K562 (cell line): ENCODE results near the gene MYCL. TPM values are rescaled to one million over a fixed set of nuclear protein-coding genes. Genes with fewer than 3 reads are reported as not detected.

ENCODE experiments used
- ATAC-seq: fragments of 200-7000 bp; cut with Tn5 transposase; 3 replicates; pipeline ENCODE4 v1.9.1; 2020; ENCODE audit warnings: moderate library complexity
- BruUV-seq: library from RNA; stranded (reverse); fragments of 400-500 nt; replicated peaks from 2 replicates; lab custom pipeline; 2021; lab: Mats Ljungman, UMichigan
- CTCF ChIA-PET: fragments of 300-600 bp; formaldehyde crosslinking; extraction: SDS; loops from one replicate; lab custom pipeline; 2021; ENCODE audit warnings: low intra/inter-chr PET ratio; lab: Yijun Ruan, JAX
- POLR2A ChIA-PET: fragments of 300-600, 350-650 bp; sonication (Branson Sonifier 250); formaldehyde crosslinking; extraction: SDS; loops from one replicate; lab custom pipeline; 2021; ENCODE audit warnings: antibody characterized with exemption, inconsistent platforms; lab: Yijun Ruan, JAX
- DNase-seq, 4 experiments: peaks; one replicate each; pipeline versions ENCODE4 v3.0.0 to v3.0.0-alpha.2; 2011 to 2018; ENCODE audit warnings: low spot score in 3 of 4, mixed read lengths in 3 of 4; ENCODE audit errors: extremely low read depth in 1 of 4
- FAIRE-seq: peaks from 2 replicates; lab custom pipeline; 2011; peaks lifted over from hg19 to GRCh38; lab: Jason Lieb, UNC
- H2AFZ ChIP-seq: 2 replicates; pipeline ENCODE4 v1.6.0; 2011; ENCODE audit warnings: low read depth, low read length, control low read depth, inconsistent platforms
- H3K27ac ChIP-seq: fragments of 200-600 bp; 3 replicates; pipeline ENCODE4 v1.8.0; 2011; ENCODE audit warnings: low read depth, mild to moderate bottlenecking, control low read depth, inconsistent platforms, low read length, moderate library complexity, mixed read lengths; ENCODE audit errors: extremely low read depth
- H3K27me3 ChIP-seq, 2 experiments: fragments of 300-600 bp in 1 of 2; 2 replicates in 1 of 2; 3 replicates in 1 of 2; pipeline versions ENCODE4 v1.6.0 to v1.8.0; 2011; ENCODE audit warnings: inconsistent platforms in 2 of 2, low read length in 2 of 2, mild to moderate bottlenecking in 1 of 2, mixed read lengths in 1 of 2, moderate library complexity in 1 of 2; ENCODE audit not compliant: control insufficient read depth in 2 of 2, insufficient read depth in 2 of 2
- H3K36me3 ChIP-seq: fragments of 300-600 bp; 3 replicates; pipeline ENCODE4 v1.8.0; 2011; ENCODE audit warnings: mild to moderate bottlenecking, low read length, inconsistent platforms; ENCODE audit not compliant: control insufficient read depth, insufficient read depth
- H3K4me1 ChIP-seq, 2 experiments: fragments of 200-600 bp in 1 of 2; replicated peaks in 1 of 2; 2 replicates in 1 of 2; 3 replicates in 1 of 2; pipeline versions ENCODE4 v1.5.1 to v1.8.0; 2011; ENCODE audit warnings: inconsistent platforms in 2 of 2, low read length in 2 of 2, mild to moderate bottlenecking in 1 of 2, mixed read lengths in 1 of 2, moderate library complexity in 1 of 2; ENCODE audit not compliant: control insufficient read depth in 2 of 2, insufficient read depth in 2 of 2
- H3K4me2 ChIP-seq: 2 replicates; pipeline ENCODE4 v1.6.1; 2011; ENCODE audit warnings: low read length, control low read depth, inconsistent platforms, mixed read lengths; ENCODE audit not compliant: insufficient read depth
- H3K4me3 ChIP-seq: fragments of 200-600 bp; sonication (generic), shearing (Covaris generic); 2 replicates; pipeline ENCODE4 v1.5.1; 2016; ENCODE audit warnings: control low read depth, inconsistent platforms
- H3K79me2 ChIP-seq: fragments of 200-600 bp; 3 replicates; pipeline ENCODE4 v1.8.0; 2011; ENCODE audit warnings: low read length, inconsistent platforms; ENCODE audit not compliant: control insufficient read depth, insufficient read depth
- H3K9ac ChIP-seq, 2 experiments: 2 replicates each; pipeline versions ENCODE4 v1.6.0 to v1.6.1; 2011; ENCODE audit warnings: low read depth in 2 of 2, low read length in 2 of 2, control low read depth in 1 of 2, inconsistent platforms in 1 of 2, mild to moderate bottlenecking in 1 of 2, mixed read lengths in 1 of 2; ENCODE audit not compliant: insufficient read depth in 1 of 2
- H3K9me1 ChIP-seq: one replicate; pipeline ENCODE4 v1.6.0; 2011; ENCODE audit warnings: inconsistent platforms, mild to moderate bottlenecking, low read length, moderate library complexity; ENCODE audit not compliant: control insufficient read depth, insufficient read depth
- H3K9me3 ChIP-seq: replicated peaks from 2 replicates; pipeline ENCODE4 v1.5.1; 2011; ENCODE audit warnings: low read depth, low read length, inconsistent platforms; ENCODE audit not compliant: control insufficient read depth, insufficient read depth
- H4K20me1 ChIP-seq: replicated peaks from 2 replicates; pipeline ENCODE4 v1.6.1; 2011; ENCODE audit warnings: low read length, inconsistent platforms, mixed read lengths; ENCODE audit not compliant: control insufficient read depth, insufficient read depth
- CBX2 ChIP-seq: fragments of 200-600 bp; sonication (generic); IDR thresholded peaks from one replicate; pipeline ENCODE4 v1.6.1; 2012; ENCODE audit warnings: mild to moderate bottlenecking, low read length, inconsistent platforms; ENCODE audit not compliant: insufficient read depth, poor library complexity, severe bottlenecking
- CHD4 ChIP-seq: fragments of 200-600 bp; sonication (generic); IDR thresholded peaks from 3 replicates; pipeline ENCODE4 v1.6.1; 2012; ENCODE audit warnings: low read depth, mild to moderate bottlenecking, mixed read lengths, low read length, inconsistent platforms; ENCODE audit not compliant: insufficient read depth, insufficient replicate concordance, poor library complexity, severe bottlenecking
- DIDO1 ChIP-seq: fragments of 450-650 bp; IDR thresholded peaks from 2 replicates; pipeline ENCODE4 v1.6.1; 2016; ENCODE audit warnings: low read depth, missing biosample characterization, missing genetic modification characterization
- FOS ChIP-seq: IDR thresholded peaks from 3 replicates; pipeline ENCODE4 v1.6.1; 2011; ENCODE audit not compliant: insufficient read length; ENCODE audit errors: extremely low read depth
- HDAC2 ChIP-seq: fragments of 450-650 bp; IDR thresholded peaks from 2 replicates; pipeline ENCODE4 v1.6.1; 2016; ENCODE audit warnings: mild to moderate bottlenecking
- IRF9 ChIP-seq: fragments of 450-650 bp; IDR thresholded peaks from 2 replicates; pipeline ENCODE4 v1.6.1; 2016; ENCODE audit warnings: missing biosample characterization, missing genetic modification characterization
- NKRF ChIP-seq: fragments of 450-650 bp; IDR thresholded peaks from 2 replicates; pipeline ENCODE4 v1.6.1; 2016; ENCODE audit warnings: borderline replicate concordance
- NR4A1 ChIP-seq, 2 experiments: fragments of 250-450 bp in 1 of 2; fragments of 450-650 bp in 1 of 2; sonication (Bioruptor Pico) in 1 of 2; IDR thresholded peaks; 2 replicates each; pipeline versions ENCODE4 v1.4.0 to v1.6.1; 2016 to 2020; ENCODE audit warnings: mild to moderate bottlenecking in 2 of 2, missing compliant biosample characterization in 1 of 2, missing genetic modification characterization in 1 of 2, moderate library complexity in 1 of 2
- PML ChIP-seq: IDR thresholded peaks from 2 replicates; pipeline ENCODE4 v1.6.1; 2012; ENCODE audit warnings: low read length, inconsistent platforms
- POLR3G ChIP-seq: IDR thresholded peaks from 2 replicates; pipeline ENCODE4 v1.6.1; 2011; ENCODE audit not compliant: insufficient read length, insufficient replicate concordance; ENCODE audit errors: extremely low read depth
- RBM25 ChIP-seq: fragments of 200-400 bp; formaldehyde crosslinking; IDR thresholded peaks from 2 replicates; pipeline ENCODE4 v1.6.1; 2018; ENCODE audit warnings: low read length, low read depth, moderate library complexity; ENCODE audit not compliant: severe bottlenecking
- RFX1 ChIP-seq: fragments of 450-650 bp; IDR thresholded peaks from 2 replicates; pipeline ENCODE4 v1.6.1; 2016; ENCODE audit warnings: mild to moderate bottlenecking, moderate library complexity
- SMAD1 ChIP-seq: fragments of 150-350 bp; IDR thresholded peaks from 2 replicates; pipeline ENCODE4 v1.6.1; 2014; ENCODE audit warnings: low read length, low read depth; ENCODE audit not compliant: partially characterized antibody
- TAL1 ChIP-seq: fragments of 450-650 bp; IDR thresholded peaks from 2 replicates; pipeline ENCODE4 v1.6.1; 2016; ENCODE audit warnings: mild to moderate bottlenecking
- TEAD4 ChIP-seq, 2 experiments: sonication (generic) in 1 of 2; formaldehyde crosslinking in 1 of 2; IDR thresholded peaks; 2 replicates each; pipeline versions ENCODE4 v1.6.1 to v1.8.0; 2012 to 2022; ENCODE audit warnings: borderline replicate concordance in 1 of 2, inconsistent platforms in 1 of 2, low read length in 1 of 2, mild to moderate bottlenecking in 1 of 2, missing genetic modification reagents in 1 of 2
- U2AF2 ChIP-seq: fragments of 200-400 bp; formaldehyde crosslinking; optimal IDR thresholded peaks from 2 replicates; pipeline ENCODE3; 2017; ENCODE audit warnings: low read depth, mild to moderate bottlenecking, low read length
- ZEB2 ChIP-seq: fragments of 450-650 bp; IDR thresholded peaks from 2 replicates; pipeline ENCODE4 v1.6.1; 2016
- ZNF121 ChIP-seq: sonication (generic); formaldehyde crosslinking; conservative IDR thresholded peaks from 2 replicates; pipeline ENCODE4 v1.8.0; 2022; ENCODE audit warnings: missing genetic modification reagents
- ZNF311 ChIP-seq: fragments of 250-450 bp; sonication (Bioruptor Pico); IDR thresholded peaks from 2 replicates; pipeline ENCODE4 v1.4.0; 2020; ENCODE audit warnings: mild to moderate bottlenecking, moderate library complexity
- ZNF583 ChIP-seq: fragments of 250-450 bp; sonication (Bioruptor Pico); IDR thresholded peaks from 2 replicates; pipeline ENCODE4 v1.4.0; 2020
- WGBS: fragments of 100-300 bp; shearing (Covaris generic); methylation state at CpG from one replicate; pipeline ENCODE4 v1.1.6; 2016; ENCODE audit warnings: low coverage, mixed read lengths; ENCODE audit not compliant: insufficient coverage; ENCODE audit errors: missing lambda C conversion rate; 5-methylcytosine and 5-hydroxymethylcytosine counted together
- in situ Hi-C: fragments of 300-500 bp; cut with MboI; formaldehyde crosslinking; loops from 4 replicates; pipeline ENCODE4 v1.15.0; 2018; ENCODE audit warnings: inconsistent platforms, mixed read lengths
- intact Hi-C: fragments of 100-400 bp; cut with micrococcal nuclease; formaldehyde crosslinking; loops from 2 replicates; pipeline ENCODE4 v1.14.2; 2022
- polyA plus RNA-seq, 8 experiments: library from polyadenylated mRNA; depleted of rRNA in 4 of 8; stranded (reverse) in 5 of 8; unstranded in 3 of 8; fragments of >200 nt; fragmentation: Nextera tagmentation in 2 of 8; fragmentation: Illumina TruSeq in 1 of 8; extraction: Ambion mirVana in 2 of 8; extraction: Trizol in 1 of 8; gene quantifications; 2 replicates each; pipeline versions ENCODE4 v1.2.1 to v1.2.3, GENCODE V29; 2011 to 2014; ENCODE audit warnings: inconsistent platforms in 1 of 8, missing spikeins in 1 of 8
- total RNA-seq, 7 experiments: library from RNA; depleted of rRNA in 6 of 7; stranded (reverse); fragments of >200 nt in 6 of 7; fragmentation: Illumina TruSeq in 2 of 7; extraction: Trizol in 2 of 7; gene quantifications; 2 replicates each; pipeline versions ENCODE4 v1.2.1 to v1.2.3, GENCODE V29; 2011 to 2021; ENCODE audit warnings: low replicate concordance in 1 of 7

MYCL gene
- total and polyA plus RNA-seq, 9 of the 15 experiments (the other 6 are each of a cell fraction or from before 2014, with no cell fraction given), result 3.5 to 22.0 (median 12.8) TPM

- TF ChIP-seq PML (peak; percentile 19; the same call in 1 of the 2 replicates), FOS (no peak), ZNF121 (CRISPR knock-in tag) (no peak), TEAD4 (IDR thresholded peaks at IDR 0.05; ENCODE audit: low read length) (peak; percentile 12; the same call in 1 of the 2 replicates), TEAD4 (CRISPR knock-in tag; IDR thresholded peaks at IDR 0.05; ENCODE audit: borderline replicate concordance) (no peak)
Measured at GRCh38 chr1:39890273-39890672, 11.4 kb downstream of the MYCL start (continued).

- ChIA-PET POLR2A (interaction anchor here (3.3 kb wide), 1 partner anchor 11 kb away, joined by 30 read pairs; no protein-coding TSS in a partner anchor), CTCF (no interaction called here)
- intact Hi-C loops, result no loop called here
- in situ Hi-C loops, result no loop called here
- FAIRE-seq (no peak), DNase-seq (no peak), ATAC-seq (no peak; the same call in 2 of the 3 replicates)
- Histone ChIP-seq H3K9me1 (no peaks in the 10 kb centered on the region), H3K4me1 (peaks cover 19 to 26% of the 10 kb centered on the region in 2 experiments), H3K79me2 (peaks cover 17% of the 10 kb centered on the region), H4K20me1 (no peaks in the 10 kb centered on the region), H3K9ac (no peak overlapping the region), H3K4me2 (no peak overlapping the region), H3K27me3 (no peaks in the 10 kb centered on the region), H2AFZ (no peak overlapping the region), H3K9me3 (no peaks in the 10 kb centered on the region), H3K27ac (no peak overlapping the region), H3K4me3 (no peak overlapping the region), H3K36me3 (peaks cover 6% of the 10 kb centered on the region; the same call in 2 of the 3 replicates)
- WGBS, result 36% methylated on average over 2 of the region's 2 CpGs
- BruUV-seq, result no TSS peak
- TF ChIP-seq DIDO1, result no peak
- TF ChIP-seq RBM25, result no peak
- no peak for TF ChIP-seq CHD4
- TF ChIP-seq SMAD1, result no peak
- peak; percentile 52; the same call in 1 of the 2 replicates for TF ChIP-seq IRF9 (tag)
- TF ChIP-seq HDAC2, result peak; percentile 92
- peak; percentile 76 for TF ChIP-seq ZEB2
- TF ChIP-seq ZNF583 (CRISPR knock-in tag), result no peak
- TF ChIP-seq CBX2, result no peak
- TF ChIP-seq NR4A1 (CRISPR knock-in tag; IDR thresholded peaks at IDR 0.05), result no peak
- TF ChIP-seq NR4A1 (tag; IDR thresholded peaks at IDR 0.05), result no peak
- no peak for TF ChIP-seq U2AF2
- TF ChIP-seq TAL1, result peak; percentile 20; the same call in 1 of the 2 replicates
- TF ChIP-seq ZNF311, result no peak
- TF ChIP-seq NKRF, result no peak
- no peak for TF ChIP-seq POLR3G
- TF ChIP-seq RFX1, result peak; percentile 99
Measured at GRCh38 chr1:39886757-39887231, 14.9 kb downstream of the MYCL start.
